ENCODE data around the gene PLEKHG3.

The PLEKHG3 gene

GRCh38 chr14:64719601-64720000, 15.4 kb downstream of the PLEKHG3 start:
- peak overlapping the region; percentile 30 for H3K27ac ChIP-seq (ENCODE audit: low read depth, low read length)

GRCh38 chr14:64720131-64720576, 15.9 kb downstream of the PLEKHG3 start:
- H3K36me3 ChIP-seq (ENCODE audit: control insufficient read depth, insufficient read depth, low read length), result no peaks in the 10 kb centered on the region
- peaks cover 87% of the 10 kb centered on the region for H3K4me1 ChIP-seq (ENCODE audit: control insufficient read depth, insufficient read depth, low read length)
- peak overlapping the region; percentile 30 for H3K27ac ChIP-seq (ENCODE audit: low read depth, low read length)
- H3K27me3 ChIP-seq (ENCODE audit: control insufficient read depth, insufficient read depth, low read length), result no peaks in the 10 kb centered on the region
- H3K4me3 ChIP-seq (ENCODE audit: low read depth, low read length), result no peak overlapping the region
- no peak overlapping the region for H3K9ac ChIP-seq (ENCODE audit: low read depth, low read length)
- H3K9me3 ChIP-seq (ENCODE audit: control insufficient read depth, insufficient read depth, low read length), result no peaks in the 10 kb centered on the region

More at GRCh38 chr14:64719601-64720000, 15.4 kb downstream of the PLEKHG3 start:
- H3K36me3 ChIP-seq (ENCODE audit: control insufficient read depth, insufficient read depth, low read length), result no peaks in the 10 kb centered on the region
- H3K4me1 ChIP-seq (ENCODE audit: control insufficient read depth, insufficient read depth, low read length), result peaks cover 87% of the 10 kb centered on the region
- no peak overlapping the region for H3K4me3 ChIP-seq (ENCODE audit: low read depth, low read length)
- no peaks in the 10 kb centered on the region for H3K9me3 ChIP-seq (ENCODE audit: control insufficient read depth, insufficient read depth, low read length)
- no peak overlapping the region for H3K9ac ChIP-seq (ENCODE audit: low read depth, low read length)
- H3K27me3 ChIP-seq (ENCODE audit: control insufficient read depth, insufficient read depth, low read length), result no peaks in the 10 kb centered on the region

- no peak overlapping the region for H3K27ac ChIP-seq (ENCODE audit: low read depth, low read length)
- H3K9ac ChIP-seq (ENCODE audit: low read depth, low read length), result no peak overlapping the region
- H3K4me3 ChIP-seq (ENCODE audit: low read depth, low read length), result no peak overlapping the region
- H3K36me3 ChIP-seq (ENCODE audit: control insufficient read depth, insufficient read depth, low read length), result no peaks in the 10 kb centered on the region
- H3K4me1 ChIP-seq (ENCODE audit: control insufficient read depth, insufficient read depth, low read length), result peaks cover 87% of the 10 kb centered on the region
- no peaks in the 10 kb centered on the region for H3K9me3 ChIP-seq (ENCODE audit: control insufficient read depth, insufficient read depth, low read length)
- H3K27me3 ChIP-seq (ENCODE audit: control insufficient read depth, insufficient read depth, low read length), result no peaks in the 10 kb centered on the region
Measured at GRCh38 chr14:64721391-64721791, 17.2 kb downstream of the PLEKHG3 start.

- no peak overlapping the region for H3K9ac ChIP-seq (ENCODE audit: low read depth, low read length)
- H3K4me1 ChIP-seq (ENCODE audit: control insufficient read depth, insufficient read depth, low read length), result peaks cover 86% of the 10 kb centered on the region
- H3K36me3 ChIP-seq (ENCODE audit: control insufficient read depth, insufficient read depth, low read length), result no peaks in the 10 kb centered on the region
- no peak overlapping the region for H3K4me3 ChIP-seq (ENCODE audit: low read depth, low read length)
- H3K9me3 ChIP-seq (ENCODE audit: control insufficient read depth, insufficient read depth, low read length), result no peaks in the 10 kb centered on the region
- H3K27me3 ChIP-seq (ENCODE audit: control insufficient read depth, insufficient read depth, low read length), result no peaks in the 10 kb centered on the region
- H3K27ac ChIP-seq (ENCODE audit: low read depth, low read length), result no peak overlapping the region
Measured at GRCh38 chr14:64721899-64722298, 17.7 kb downstream of the PLEKHG3 start.

DNA sequence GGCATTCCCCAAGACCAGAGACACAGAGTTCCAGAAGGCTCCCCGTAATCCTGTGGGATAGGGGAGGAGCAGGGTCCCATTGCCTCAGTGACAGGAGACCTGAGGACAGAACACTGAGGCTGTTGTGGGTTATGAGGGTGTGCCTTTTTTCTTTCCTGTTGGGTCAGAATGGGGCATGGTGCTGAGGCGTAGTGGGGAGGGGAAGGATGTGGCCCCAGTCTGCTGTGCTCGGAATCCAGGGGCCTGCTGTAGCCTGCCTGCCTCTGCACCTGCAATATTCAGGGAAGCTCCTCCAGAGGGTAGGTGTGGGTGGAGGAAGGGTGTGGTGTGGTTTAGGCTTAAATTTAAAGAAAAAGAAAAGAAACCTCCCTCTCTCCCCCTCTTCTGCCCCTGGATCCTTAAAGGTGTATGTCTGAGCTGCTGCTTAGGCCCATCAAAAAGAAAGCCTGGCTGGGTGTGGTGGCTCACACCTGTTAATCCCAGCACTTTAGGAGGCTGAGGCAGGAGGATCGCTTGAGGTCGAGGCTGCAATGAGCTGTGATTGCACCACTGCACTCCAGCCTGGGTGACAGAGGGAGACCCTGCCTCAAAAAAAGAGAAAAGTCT, 18.7 kb downstream of the PLEKHG3 start:
- peaks cover 77% of the 10 kb centered on the region for H3K4me1 ChIP-seq (ENCODE audit: control insufficient read depth, insufficient read depth, low read length)
- H3K36me3 ChIP-seq (ENCODE audit: control insufficient read depth, insufficient read depth, low read length), result peaks cover 6% of the 10 kb centered on the region
- H3K4me3 ChIP-seq (ENCODE audit: low read depth, low read length), result no peak overlapping the region
- H3K9ac ChIP-seq (ENCODE audit: low read depth, low read length), result no peak overlapping the region
- no peak overlapping the region for H3K27ac ChIP-seq (ENCODE audit: low read depth, low read length)
- H3K27me3 ChIP-seq (ENCODE audit: control insufficient read depth, insufficient read depth, low read length), result no peaks in the 10 kb centered on the region
- H3K9me3 ChIP-seq (ENCODE audit: control insufficient read depth, insufficient read depth, low read length), result no peaks in the 10 kb centered on the region

DNA sequence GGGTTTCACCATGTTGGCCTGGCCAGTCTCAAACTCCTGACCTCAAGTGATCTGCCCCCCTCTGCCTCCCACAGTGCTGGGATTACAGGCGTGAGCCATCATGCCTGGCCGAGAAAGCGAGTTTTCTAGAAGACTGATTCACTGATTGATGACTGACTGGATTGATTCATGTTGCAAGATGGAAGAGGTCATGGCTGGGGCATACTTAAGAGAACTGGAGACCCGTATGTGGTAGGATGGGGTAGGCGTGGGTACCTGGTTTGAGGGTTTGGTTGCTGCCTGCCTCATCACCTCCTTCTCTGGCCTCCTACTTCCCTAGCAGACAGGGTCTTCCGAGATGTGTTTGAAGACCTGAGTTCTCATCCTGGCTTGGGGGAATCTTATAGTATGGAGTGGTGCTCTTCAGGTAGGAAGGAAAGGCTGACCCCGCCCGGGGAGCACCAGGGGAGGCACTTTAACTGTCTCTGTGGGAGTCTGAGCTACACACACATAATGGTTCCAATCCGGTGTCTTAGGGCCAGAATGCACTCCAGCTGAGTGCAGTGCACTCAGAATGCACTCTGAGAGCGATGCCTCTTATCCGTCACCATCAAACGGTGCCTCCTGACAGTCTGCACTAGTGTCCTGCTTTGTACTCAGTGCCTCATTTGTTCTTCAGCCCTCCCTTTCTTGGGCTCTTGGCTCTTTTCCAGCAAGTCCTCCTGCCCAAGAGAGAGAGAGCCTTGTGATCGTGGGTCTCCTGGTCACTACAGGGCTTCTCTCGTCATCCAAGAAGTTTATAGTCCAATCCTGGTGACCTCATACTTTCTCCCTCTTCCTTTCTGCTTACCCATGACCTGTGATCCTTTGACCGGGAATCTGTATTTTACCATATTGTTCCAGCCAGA, 19.7 kb downstream of the PLEKHG3 start:
- no peaks in the 10 kb centered on the region for H3K27me3 ChIP-seq (ENCODE audit: control insufficient read depth, insufficient read depth, low read length)
- no peaks in the 10 kb centered on the region for H3K9me3 ChIP-seq (ENCODE audit: control insufficient read depth, insufficient read depth, low read length)
- peaks cover 67% of the 10 kb centered on the region for H3K4me1 ChIP-seq (ENCODE audit: control insufficient read depth, insufficient read depth, low read length)
- H3K27ac ChIP-seq (ENCODE audit: low read depth, low read length), result peak overlapping the region; percentile 61
- H3K9ac ChIP-seq (ENCODE audit: low read depth, low read length), result no peak overlapping the region
- no peak overlapping the region for H3K4me3 ChIP-seq (ENCODE audit: low read depth, low read length)
- peaks cover 16% of the 10 kb centered on the region for H3K36me3 ChIP-seq (ENCODE audit: control insufficient read depth, insufficient read depth, low read length)

DNA sequence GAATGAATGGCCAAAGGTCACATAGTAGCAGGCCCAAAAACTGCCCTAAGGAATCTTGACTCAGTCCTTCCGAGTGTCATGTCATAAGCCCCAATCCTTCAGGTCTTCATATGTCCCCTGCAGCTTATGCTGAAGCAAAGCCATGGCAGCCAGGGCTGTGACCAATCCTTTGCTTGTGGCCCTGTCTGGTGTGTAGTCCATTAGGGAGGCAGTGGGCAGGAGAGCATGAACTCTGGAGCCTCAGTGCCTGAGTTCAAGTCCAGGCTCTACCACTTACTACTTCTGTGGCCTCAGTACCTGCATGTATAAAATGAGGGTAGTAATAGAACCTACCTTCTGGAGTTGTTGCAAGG, 20.3 kb downstream of the PLEKHG3 start:
- peaks cover 60% of the 10 kb centered on the region for H3K4me1 ChIP-seq (ENCODE audit: control insufficient read depth, insufficient read depth, low read length)
- H3K4me3 ChIP-seq (ENCODE audit: low read depth, low read length), result no peak overlapping the region
- H3K36me3 ChIP-seq (ENCODE audit: control insufficient read depth, insufficient read depth, low read length), result peaks cover 21% of the 10 kb centered on the region
- no peaks in the 10 kb centered on the region for H3K9me3 ChIP-seq (ENCODE audit: control insufficient read depth, insufficient read depth, low read length)
- H3K27me3 ChIP-seq (ENCODE audit: control insufficient read depth, insufficient read depth, low read length), result no peaks in the 10 kb centered on the region
- H3K27ac ChIP-seq (ENCODE audit: low read depth, low read length), result peak overlapping the region; percentile 61
- no peak overlapping the region for H3K9ac ChIP-seq (ENCODE audit: low read depth, low read length)

DNA sequence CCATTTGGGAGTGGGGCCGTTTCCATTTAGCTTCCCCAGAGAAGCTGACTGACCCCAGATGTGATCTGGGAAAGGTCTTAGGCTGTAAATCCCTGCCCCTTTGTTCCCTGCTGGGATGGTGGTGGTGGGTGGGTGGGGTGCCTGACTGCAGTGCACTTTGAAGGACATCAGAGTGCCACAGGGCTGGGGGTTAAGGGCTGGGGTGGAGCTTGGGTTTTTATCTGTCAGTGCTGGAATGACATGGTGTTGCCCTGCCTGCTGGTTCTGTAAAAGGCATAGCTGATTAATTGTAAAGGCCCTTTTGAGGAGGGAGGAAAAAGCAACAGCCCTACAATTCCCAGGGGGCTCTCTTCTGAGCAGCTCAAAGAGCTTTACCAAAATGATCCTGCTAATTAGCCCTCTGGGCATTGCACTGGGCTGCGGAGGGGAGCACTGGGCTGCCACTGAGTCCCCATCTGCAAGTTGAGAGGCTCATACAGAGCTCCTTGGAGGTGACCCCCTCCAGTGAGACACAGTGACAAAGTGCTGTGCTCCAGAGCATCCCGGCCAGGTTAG, 21.1 kb downstream of the PLEKHG3 start:
- Histone ChIP-seq H3K27me3 (ENCODE audit: control insufficient read depth, insufficient read depth, low read length) (no peaks in the 10 kb centered on the region), H3K36me3 (ENCODE audit: control insufficient read depth, insufficient read depth, low read length) (peaks cover 25% of the 10 kb centered on the region), H3K9ac (ENCODE audit: low read depth, low read length) (no peak overlapping the region), H3K9me3 (ENCODE audit: control insufficient read depth, insufficient read depth, low read length) (no peaks in the 10 kb centered on the region), H3K4me1 (ENCODE audit: control insufficient read depth, insufficient read depth, low read length) (peaks cover 53% of the 10 kb centered on the region), H3K27ac (ENCODE audit: low read depth, low read length) (peak overlapping the region; percentile 61), H3K4me3 (ENCODE audit: low read depth, low read length) (no peak overlapping the region)

GRCh38 chr14:64725879-64726584, 21.8 kb downstream of the PLEKHG3 start:
- Histone ChIP-seq H3K4me1 (ENCODE audit: control insufficient read depth, insufficient read depth, low read length) (peaks cover 46% of the 10 kb centered on the region), H3K4me3 (ENCODE audit: low read depth, low read length) (no peak overlapping the region), H3K36me3 (ENCODE audit: control insufficient read depth, insufficient read depth, low read length) (peaks cover 31% of the 10 kb centered on the region), H3K9me3 (ENCODE audit: control insufficient read depth, insufficient read depth, low read length) (no peaks in the 10 kb centered on the region), H3K27me3 (ENCODE audit: control insufficient read depth, insufficient read depth, low read length) (no peaks in the 10 kb centered on the region), H3K9ac (ENCODE audit: low read depth, low read length) (no peak overlapping the region), H3K27ac (ENCODE audit: low read depth, low read length) (peak overlapping the region; percentile 61)

DNA sequence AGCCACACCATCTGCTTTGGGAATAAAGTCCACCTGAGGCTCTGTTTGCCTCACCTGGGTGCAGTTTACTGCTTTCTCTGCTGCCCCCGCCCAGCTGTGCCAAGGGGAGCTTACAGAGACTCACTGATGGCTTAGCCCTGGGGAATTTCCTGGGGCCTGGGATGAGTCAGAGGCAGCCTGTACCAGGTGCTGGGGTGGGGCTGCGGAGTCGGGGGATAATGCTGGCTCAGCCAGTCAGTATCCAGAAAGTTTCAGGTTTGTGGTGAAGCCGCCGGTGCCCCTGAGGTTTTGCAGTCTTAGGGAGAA, 22.3 kb downstream of the PLEKHG3 start:
- peaks cover 41% of the 10 kb centered on the region for H3K4me1 ChIP-seq (ENCODE audit: control insufficient read depth, insufficient read depth, low read length)
- peak overlapping the region; percentile 46 for H3K27ac ChIP-seq (ENCODE audit: low read depth, low read length)
- no peak overlapping the region for H3K9ac ChIP-seq (ENCODE audit: low read depth, low read length)
- peaks cover 36% of the 10 kb centered on the region for H3K36me3 ChIP-seq (ENCODE audit: control insufficient read depth, insufficient read depth, low read length)
- H3K4me3 ChIP-seq (ENCODE audit: low read depth, low read length), result no peak overlapping the region
- no peaks in the 10 kb centered on the region for H3K27me3 ChIP-seq (ENCODE audit: control insufficient read depth, insufficient read depth, low read length)
- H3K9me3 ChIP-seq (ENCODE audit: control insufficient read depth, insufficient read depth, low read length), result no peaks in the 10 kb centered on the region
